ENCODE measurements around the gene CCDC167. TPM values are rescaled to one million over a fixed set of nuclear protein-coding genes. Genes with fewer than 3 reads are reported as not detected.
"Not testable (repeated sequence)": the region's sequence is repeated elsewhere in the genome, so short reads cannot be mapped to it uniquely, and the experiment has no call there.

CCDC167 gene
- total RNA-seq, 1 experiment from 2014 or later = 89.8 TPM

- peak; percentile 91 for DNase-seq (ENCODE audit: low read depth)
Measured at GRCh38 chr6:37473364-37474095, 26.2 kb downstream of the CCDC167 start.

DNA sequence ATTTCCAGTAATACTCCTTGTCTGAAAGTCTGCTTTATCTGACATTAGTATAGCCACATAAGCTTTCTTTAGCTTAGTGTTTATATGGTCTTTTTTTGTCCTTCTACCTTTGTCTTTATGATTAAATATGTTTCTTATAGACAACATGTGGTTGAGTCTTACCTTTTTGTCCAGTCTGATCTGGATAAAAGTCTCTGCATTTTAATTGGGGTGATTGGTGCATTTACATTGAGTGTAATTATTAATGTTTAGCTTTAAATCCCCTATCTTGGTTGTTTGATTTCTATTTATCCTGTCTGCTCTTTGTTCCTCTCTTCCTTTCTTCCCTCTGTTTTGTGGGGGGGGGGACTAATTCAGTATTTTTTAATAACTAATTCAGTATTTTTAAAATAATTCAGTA lies 32.0 kb downstream of the CCDC167 start:
- DNase-seq (ENCODE audit: low read depth) = no peak

DNA sequence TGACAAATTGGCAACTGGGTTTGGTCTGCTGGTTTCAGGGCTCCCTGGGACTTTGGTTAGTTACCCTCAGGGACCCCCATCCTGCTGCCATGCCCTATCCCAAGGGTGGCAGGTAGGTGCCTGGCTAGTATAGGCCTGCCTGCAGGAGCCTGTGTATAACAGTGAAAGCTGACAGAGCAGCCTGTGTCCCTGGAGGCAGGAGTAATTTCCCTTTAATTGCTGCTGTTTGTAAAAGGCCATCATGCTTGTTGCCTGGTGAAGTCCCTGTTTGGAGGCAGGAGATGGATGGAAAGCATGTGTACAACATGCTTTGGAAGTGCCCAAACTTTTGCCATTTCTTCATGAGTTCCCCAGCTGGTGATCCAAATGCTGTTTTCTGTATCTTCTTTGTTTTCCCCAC lies 36.6 kb downstream of the CCDC167 start:
- no peak for DNase-seq (ENCODE audit: low read depth)

DNA sequence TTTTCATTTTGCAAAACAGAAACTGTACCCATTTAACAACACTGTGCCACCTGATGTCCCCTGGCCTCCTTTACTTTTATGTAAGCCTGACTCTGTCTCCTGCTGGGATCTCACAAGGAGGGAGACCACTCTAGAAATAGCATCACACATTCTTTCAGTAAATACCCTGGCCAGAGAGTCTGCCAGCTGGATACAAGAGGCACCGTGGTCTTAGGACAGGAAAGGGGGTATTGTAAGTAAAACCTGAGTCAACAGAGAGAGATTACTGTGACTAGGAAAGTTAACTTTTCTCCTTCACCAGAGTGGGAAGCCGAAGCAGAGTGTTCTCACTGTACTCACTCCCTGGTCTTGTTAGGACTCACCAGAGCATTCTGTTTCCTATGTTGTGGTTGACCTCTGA lies 38.9 kb downstream of the CCDC167 start:
- DNase-seq (ENCODE audit: low read depth) = no peak

DNA sequence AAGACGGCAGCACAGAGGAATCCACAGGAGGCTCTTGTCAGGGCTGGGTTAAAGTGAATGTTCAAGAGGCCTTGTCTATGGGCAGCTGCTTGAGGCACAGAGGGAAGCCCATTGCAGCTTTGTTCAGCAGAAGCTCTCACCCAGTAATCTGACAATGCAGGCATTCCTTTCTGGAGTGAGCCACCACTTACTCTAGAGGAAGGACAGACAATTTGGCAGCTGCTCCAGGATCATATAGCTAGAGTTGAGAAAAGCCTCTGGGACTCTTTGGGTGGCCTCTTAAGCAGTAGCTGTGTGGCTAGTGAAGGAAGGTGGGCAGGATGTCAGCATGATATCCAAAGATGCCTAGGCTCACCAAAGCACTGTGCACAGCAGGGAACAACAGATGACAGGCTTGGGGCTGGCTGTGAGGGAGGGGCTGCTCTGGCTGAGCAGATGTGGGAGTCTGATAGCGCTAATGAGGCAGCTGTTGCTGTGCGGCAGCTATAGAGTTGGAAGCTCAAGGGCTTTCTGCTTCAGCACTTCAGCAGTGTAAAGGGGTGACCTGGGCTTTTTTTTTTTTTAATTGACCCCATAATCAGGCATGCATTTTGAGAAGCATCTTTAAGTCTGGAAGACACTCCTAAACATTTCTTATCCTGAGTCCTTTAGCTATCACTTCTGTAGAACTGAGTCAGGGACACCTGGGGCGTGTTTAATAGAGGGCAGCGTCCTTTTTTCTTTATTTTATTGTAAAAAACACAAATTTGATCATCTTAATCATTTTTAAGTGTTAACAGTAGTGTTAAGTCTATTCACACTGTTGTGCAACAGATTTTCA lies 39.5 kb downstream of the CCDC167 start:
- no peak for DNase-seq (ENCODE audit: low read depth)

DNA sequence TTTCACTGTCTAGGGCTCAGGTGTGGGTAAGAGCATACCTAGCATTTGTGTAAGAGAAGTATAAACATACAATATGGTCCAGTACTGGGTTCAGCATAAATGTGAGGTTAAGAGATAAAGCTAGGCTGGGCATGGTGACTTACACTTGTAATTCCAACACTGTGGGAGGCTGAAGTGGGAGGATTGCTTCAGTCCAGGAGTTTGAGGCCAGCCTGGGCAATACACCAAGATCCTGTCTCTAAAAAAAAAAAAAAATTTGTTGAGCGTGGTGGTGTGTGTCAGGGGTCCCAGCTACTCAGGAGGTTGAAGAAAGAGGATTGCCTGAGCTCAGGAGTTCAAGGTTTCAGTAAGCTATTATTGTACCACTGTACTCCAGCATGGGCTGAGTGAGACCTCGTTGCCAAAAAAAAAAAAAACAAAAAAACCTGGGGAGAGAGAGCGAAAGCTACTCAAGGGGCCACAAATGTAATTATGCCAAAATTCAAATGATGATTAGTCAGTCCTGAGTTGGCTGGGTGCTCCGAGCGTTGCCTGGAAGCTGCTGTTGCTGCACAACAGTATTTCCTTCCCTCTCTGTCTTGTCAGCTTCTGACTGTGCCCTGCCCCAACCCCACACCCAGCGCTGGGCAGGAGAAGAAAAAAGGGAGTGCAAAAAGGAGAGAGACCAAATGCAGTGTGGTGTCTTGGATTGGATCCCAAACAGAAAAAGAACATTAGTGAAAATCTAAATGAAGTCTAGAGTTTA lies 42.7 kb downstream of the CCDC167 start:
- peak; percentile 81 for DNase-seq (ENCODE audit: low read depth)

GRCh38 chr6:37456126-37456525 lies 43.6 kb downstream of the CCDC167 start:
- peak; percentile 52 for DNase-seq (ENCODE audit: low read depth)

GRCh38 chr6:37454420-37455140 lies 45.1 kb downstream of the CCDC167 start:
- no peak for DNase-seq (ENCODE audit: low read depth)

- no peak for DNase-seq (ENCODE audit: low read depth)
Measured at GRCh38 chr6:37452522-37452921, 47.2 kb downstream of the CCDC167 start.

DNA sequence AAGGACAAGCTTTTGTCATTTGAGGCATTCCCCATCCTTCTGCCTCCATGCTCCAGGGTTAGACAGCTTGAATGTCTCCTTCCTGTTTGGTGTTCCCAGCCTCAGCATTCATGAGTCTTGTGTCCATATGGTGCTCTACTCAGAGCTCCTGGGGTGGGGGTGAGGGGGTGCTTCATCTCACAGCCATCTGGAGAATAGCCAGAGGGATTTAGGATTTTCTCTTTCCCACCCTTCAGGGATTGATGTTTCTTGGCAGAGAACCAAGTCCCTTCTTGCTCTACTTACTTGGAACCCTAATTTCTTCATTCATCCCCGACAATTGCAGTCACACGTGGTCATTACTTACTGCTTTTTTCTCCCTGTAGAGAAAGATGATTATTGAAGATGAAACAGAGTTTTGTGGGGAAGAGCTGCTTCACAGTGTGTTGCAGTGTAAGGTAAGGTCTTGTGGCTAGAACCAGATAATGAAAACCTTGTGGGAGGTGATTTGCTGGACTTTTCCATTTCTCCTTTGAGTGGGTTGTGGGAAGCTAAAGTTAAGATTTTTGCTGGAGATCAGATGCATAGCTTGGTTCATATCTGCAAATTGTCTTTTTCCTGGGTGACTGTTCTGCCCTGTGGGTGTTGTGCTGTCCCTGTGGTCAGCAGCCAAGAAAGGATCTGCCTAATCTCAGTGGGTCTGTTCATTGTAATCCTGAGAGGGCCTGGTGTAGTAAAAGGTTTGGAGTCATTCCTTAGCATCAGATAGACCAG lies 48.1 kb downstream of the CCDC167 start:
- DNase-seq (ENCODE audit: low read depth) = peak; percentile 33

- no peak for DNase-seq (ENCODE audit: low read depth)
Measured at GRCh38 chr6:37449984-37450383, 49.7 kb downstream of the CCDC167 start.

DNA sequence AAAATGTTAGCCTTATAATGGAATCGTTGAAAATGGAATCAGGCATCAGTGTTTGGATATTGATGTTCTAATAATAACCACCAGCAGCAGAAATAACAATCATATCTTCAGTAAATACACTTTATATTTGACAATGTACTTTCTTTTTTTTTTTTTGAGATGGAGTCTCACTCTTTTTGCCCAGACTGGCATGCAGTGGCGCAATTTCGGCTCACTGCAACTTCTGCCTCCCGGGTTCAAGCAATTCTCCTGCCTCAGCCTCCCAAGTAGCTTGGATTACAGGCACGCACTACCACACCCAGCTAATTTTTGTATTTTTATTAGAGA lies 56.5 kb downstream of the CCDC167 start:
- DNase-seq (ENCODE audit: low read depth) = not testable (repeated sequence)

GRCh38 chr6:37442416-37443215 lies 57.1 kb downstream of the CCDC167 start:
- DNase-seq (ENCODE audit: low read depth) = no peak

- DNase-seq (ENCODE audit: low read depth) = no peak
Measured at GRCh38 chr6:37441651-37442050, 58.0 kb downstream of the CCDC167 start.

DNA sequence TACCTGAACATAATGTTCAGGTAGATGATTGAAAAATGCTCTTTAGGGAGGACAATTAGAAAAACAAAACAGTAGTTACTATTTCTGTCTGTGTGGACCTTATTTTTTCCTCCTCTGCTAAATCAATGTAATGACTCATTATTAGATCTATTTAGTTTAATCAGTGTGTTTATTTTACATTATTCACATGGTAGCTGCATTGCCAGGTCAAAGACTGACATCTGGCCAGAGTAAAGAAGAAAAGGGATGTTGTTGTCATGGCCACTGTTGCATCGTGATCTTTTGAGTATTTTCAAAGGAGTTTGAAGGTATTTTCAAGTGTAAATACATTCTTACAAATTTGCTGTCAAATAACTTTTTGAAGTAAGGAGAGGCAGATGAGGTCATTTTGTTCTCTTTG lies 60.8 kb downstream of the CCDC167 start:
- no peak for DNase-seq (ENCODE audit: low read depth)

DNA sequence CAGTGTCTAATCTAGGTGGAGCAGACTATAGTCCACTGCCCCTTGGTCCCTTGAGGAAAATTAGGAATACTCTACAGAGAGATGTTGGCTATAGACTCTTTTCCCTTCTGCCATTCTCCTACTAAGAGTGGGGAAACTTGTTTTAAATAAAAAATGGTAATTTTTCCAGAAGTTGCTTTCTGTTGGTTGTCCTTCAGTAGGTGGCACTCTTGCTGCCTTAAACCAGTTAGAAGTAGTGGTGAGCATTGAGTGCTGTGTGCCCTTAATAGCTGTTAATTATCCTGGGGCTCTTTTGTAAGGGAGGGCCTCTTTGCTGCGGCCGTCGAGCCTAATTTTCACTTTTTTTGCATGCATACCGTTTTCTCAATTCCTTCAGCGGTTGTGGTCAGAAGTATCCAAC lies 63.9 kb downstream of the CCDC167 start:
- DNase-seq (ENCODE audit: low read depth) = no peak

DNA sequence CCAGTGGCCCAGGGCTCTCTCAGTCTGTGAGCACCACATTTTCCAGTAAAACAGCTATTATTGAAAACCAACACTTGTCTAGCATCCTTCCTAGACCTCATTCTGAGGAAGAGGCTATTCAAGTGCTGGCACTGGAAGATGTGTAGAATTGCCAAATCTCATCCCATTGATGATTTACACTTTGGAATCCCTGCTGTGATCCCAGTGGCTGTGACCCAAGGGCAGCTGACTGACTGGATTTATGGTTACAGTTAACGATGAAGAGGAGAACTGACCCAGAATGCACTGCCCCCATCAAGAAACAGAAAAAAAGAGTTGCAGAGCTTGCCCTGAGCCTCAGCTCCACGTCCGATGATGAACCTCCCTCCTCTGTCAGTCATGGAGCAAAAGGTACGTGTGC lies 64.3 kb downstream of the CCDC167 start:
- no peak for DNase-seq (ENCODE audit: low read depth)

DNA sequence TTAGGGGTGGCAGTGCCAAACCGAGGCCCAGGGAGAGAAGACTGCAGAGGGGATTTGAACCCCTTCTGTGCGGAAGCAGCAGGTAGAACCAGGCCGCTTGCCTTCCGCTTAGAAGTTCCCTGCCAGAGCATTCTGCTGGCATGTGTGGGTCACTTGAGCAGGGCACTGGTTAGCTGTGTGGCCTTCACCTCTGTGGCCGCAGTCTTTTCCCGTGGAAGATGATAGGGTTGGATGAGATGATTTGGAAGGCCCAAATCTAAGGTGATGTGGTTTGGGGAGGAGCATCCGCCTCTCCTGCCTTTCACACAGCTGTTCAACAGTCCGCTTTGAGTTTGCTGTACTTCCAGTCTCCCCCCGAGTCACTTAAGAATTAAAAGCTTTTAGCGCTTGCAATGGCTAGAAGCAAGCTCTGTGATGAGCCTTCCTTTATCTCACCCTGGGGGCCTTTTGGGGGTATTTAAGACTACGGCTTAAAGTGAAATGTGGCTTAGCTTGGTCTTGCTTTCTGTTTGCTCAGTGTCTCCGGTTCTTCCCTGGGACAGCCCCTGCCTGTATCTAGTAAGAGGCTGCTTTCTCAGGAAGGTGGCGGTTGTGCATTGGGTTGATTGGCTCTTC lies 65.9 kb downstream of the CCDC167 start:
- DNase-seq (ENCODE audit: low read depth) = peak; percentile 30
